ENCODE data around the gene ZNF236.
"Not testable (repeated sequence)": the region's sequence is repeated elsewhere in the genome, so short reads cannot be mapped to it uniquely, and the experiment has no call there.

GRCh38 chr18:76811530-76811929 is 10.8 kb upstream of the ZNF236 start:
- not testable (repeated sequence) for TF ChIP-seq CTCF, POLR2A, EP300 (IDR thresholded peaks at IDR 0.05)

Measured in tibial nerve (tissue), 4 donors.